DND-41 (cell line): Measurements from ENCODE around the gene ANKMY1.

Source experiments
- ATAC-seq: fragments of 200-7000 bp; cut with Tn5 transposase; 3 replicates; pipeline ENCODE4 v1.9.1; 2021; ENCODE audit warnings: low read depth; ENCODE audit not compliant: insufficient read depth
- DNase-seq: peaks from one replicate; pipeline ENCODE4 v3.0.0-alpha.2; 2020
- H2AFZ ChIP-seq: 2 replicates; pipeline ENCODE4 v1.6.0; 2012; ENCODE audit warnings: low read depth, low read length
- H3K27ac ChIP-seq: 2 replicates; pipeline ENCODE4 v1.5.1; 2012; ENCODE audit warnings: low read length, inconsistent platforms
- H3K27me3 ChIP-seq: fragments of 200-600 bp; sonication (generic); 2 replicates; pipeline ENCODE4 v1.6.0; 2012; ENCODE audit warnings: low read length, mild to moderate bottlenecking, inconsistent platforms; ENCODE audit not compliant: insufficient read depth, poor library complexity
- H3K36me3 ChIP-seq: 2 replicates; pipeline ENCODE4 v1.5.1; 2012; ENCODE audit warnings: low read length, inconsistent platforms; ENCODE audit not compliant: insufficient read depth
- H3K4me1 ChIP-seq: 2 replicates; pipeline ENCODE4 v1.5.1; 2012; ENCODE audit warnings: mild to moderate bottlenecking, low read length; ENCODE audit not compliant: insufficient read depth
- H3K4me2 ChIP-seq: 2 replicates; pipeline ENCODE4 v1.6.0; 2012; ENCODE audit warnings: mild to moderate bottlenecking, moderate library complexity, low read length, inconsistent platforms; ENCODE audit not compliant: insufficient read depth
- H3K4me3 ChIP-seq, 2 experiments: fragments of 200-600 bp in 1 of 2; shearing (Covaris generic) in 1 of 2; 2 replicates each; pipeline ENCODE4 v1.5.1; 2012 to 2016; ENCODE audit warnings: inconsistent platforms in 2 of 2, low read length in 2 of 2, mild to moderate bottlenecking in 2 of 2, low read depth in 1 of 2, moderate library complexity in 1 of 2
- H3K79me2 ChIP-seq: 2 replicates; pipeline ENCODE4 v1.6.0; 2012; ENCODE audit warnings: low read length, inconsistent platforms; ENCODE audit not compliant: insufficient read depth
- H3K9ac ChIP-seq: 2 replicates; pipeline ENCODE4 v1.6.0; 2012; ENCODE audit warnings: low read depth, mild to moderate bottlenecking, inconsistent platforms, low read length, moderate library complexity
- H3K9me3 ChIP-seq: 2 replicates; pipeline ENCODE4 v1.5.1; 2012; ENCODE audit warnings: low read length, moderate library complexity, mild to moderate bottlenecking, inconsistent platforms; ENCODE audit not compliant: insufficient read depth, severe bottlenecking
- H4K20me1 ChIP-seq: 2 replicates; pipeline ENCODE4 v1.6.0; 2012; ENCODE audit warnings: low read length; ENCODE audit not compliant: insufficient read depth
- CTCF ChIP-seq: IDR thresholded peaks from 2 replicates; pipeline ENCODE4 v1.5.1; 2012; ENCODE audit warnings: borderline replicate concordance, low read length, moderate library complexity, mild to moderate bottlenecking; ENCODE audit not compliant: poor library complexity, severe bottlenecking; ENCODE audit errors: extremely low read depth
- EZH2 ChIP-seq: IDR thresholded peaks from 3 replicates; pipeline ENCODE4 v1.6.1; 2012; ENCODE audit warnings: borderline replicate concordance, low read depth, mild to moderate bottlenecking, moderate library complexity, low read length, inconsistent platforms; ENCODE audit not compliant: severe bottlenecking

ANKMY1 gene

GRCh38 chr2:240508832-240509545, 48.8 kb downstream of the ANKMY1 start:
- Histone ChIP-seq H3K36me3 (peaks cover 33% of the 10 kb centered on the region), H2AFZ (no peak overlapping the region), H3K79me2 (no peaks in the 10 kb centered on the region), H3K9ac (no peak overlapping the region), H3K9me3 (no peaks in the 10 kb centered on the region), H3K4me1 (no peaks in the 10 kb centered on the region), H3K27me3 (no peaks in the 10 kb centered on the region), H3K4me3 (no peak overlapping the region), H4K20me1 (no peaks in the 10 kb centered on the region; the same call in 1 of the 2 replicates), H3K4me2 (no peak overlapping the region), H3K27ac (no peak overlapping the region)
- DNase-seq (no peak), ATAC-seq (no peak)
- no peak for TF ChIP-seq CTCF
- no peak for TF ChIP-seq EZH2

- Histone ChIP-seq H2AFZ (no peak overlapping the region), H4K20me1 (no peaks in the 10 kb centered on the region; the same call in 1 of the 2 replicates), H3K9ac (no peak overlapping the region), H3K36me3 (peaks cover 36% of the 10 kb centered on the region), H3K27ac (no peak overlapping the region), H3K27me3 (no peaks in the 10 kb centered on the region), H3K4me1 (no peaks in the 10 kb centered on the region), H3K9me3 (no peaks in the 10 kb centered on the region), H3K79me2 (no peaks in the 10 kb centered on the region), H3K4me3 (no peak overlapping the region), H3K4me2 (no peak overlapping the region)
- no peak for TF ChIP-seq CTCF
- no peak for TF ChIP-seq EZH2
- no peak for ATAC-seq
- no peak for DNase-seq
Observed at GRCh38 chr2:240507778-240508251, 50.0 kb downstream of the ANKMY1 start.

GRCh38 chr2:240507060-240507777, 50.6 kb downstream of the ANKMY1 start:
- Histone ChIP-seq H3K4me1 (no peaks in the 10 kb centered on the region), H3K9ac (no peak overlapping the region), H3K36me3 (peaks cover 30% of the 10 kb centered on the region), H3K79me2 (no peaks in the 10 kb centered on the region), H3K27me3 (no peaks in the 10 kb centered on the region), H3K4me3 (no peak overlapping the region), H3K27ac (no peak overlapping the region), H3K9me3 (no peaks in the 10 kb centered on the region), H2AFZ (no peak overlapping the region), H4K20me1 (no peaks in the 10 kb centered on the region; the same call in 1 of the 2 replicates), H3K4me2 (no peak overlapping the region)
- no peak for DNase-seq
- ATAC-seq = no peak
- TF ChIP-seq CTCF = no peak
- no peak for TF ChIP-seq EZH2
